Fibroblast of mammary gland (primary cell): ENCODE measurements around the gene GPD1L.

ENCODE experiments used
- DNase-seq: peaks from one replicate; pipeline ENCODE4 v3.0.0-alpha.2; 2010; ENCODE audit warnings: low read depth
- H3K4me3 ChIP-seq: 2 replicates; pipeline ENCODE4 v1.5.1; 2011; ENCODE audit warnings: low read depth, mild to moderate bottlenecking, low read length, moderate library complexity; ENCODE audit not compliant: control insufficient read depth
- TF ChIP-seq, protein P1 (sequence below): conservative IDR thresholded peaks from 2 replicates; pipeline ENCODE4 v1.5.1; 2011; ENCODE audit warnings: low read depth, low read length, inconsistent platforms; ENCODE audit not compliant: control insufficient read depth, insufficient read depth

GPD1L gene

GRCh38 chr3:32123620-32124019 lies 17.2 kb downstream of the GPD1L start:
- no peak for DNase-seq
- no peak overlapping the region for H3K4me3 ChIP-seq
- TF ChIP-seq, protein P1, sequence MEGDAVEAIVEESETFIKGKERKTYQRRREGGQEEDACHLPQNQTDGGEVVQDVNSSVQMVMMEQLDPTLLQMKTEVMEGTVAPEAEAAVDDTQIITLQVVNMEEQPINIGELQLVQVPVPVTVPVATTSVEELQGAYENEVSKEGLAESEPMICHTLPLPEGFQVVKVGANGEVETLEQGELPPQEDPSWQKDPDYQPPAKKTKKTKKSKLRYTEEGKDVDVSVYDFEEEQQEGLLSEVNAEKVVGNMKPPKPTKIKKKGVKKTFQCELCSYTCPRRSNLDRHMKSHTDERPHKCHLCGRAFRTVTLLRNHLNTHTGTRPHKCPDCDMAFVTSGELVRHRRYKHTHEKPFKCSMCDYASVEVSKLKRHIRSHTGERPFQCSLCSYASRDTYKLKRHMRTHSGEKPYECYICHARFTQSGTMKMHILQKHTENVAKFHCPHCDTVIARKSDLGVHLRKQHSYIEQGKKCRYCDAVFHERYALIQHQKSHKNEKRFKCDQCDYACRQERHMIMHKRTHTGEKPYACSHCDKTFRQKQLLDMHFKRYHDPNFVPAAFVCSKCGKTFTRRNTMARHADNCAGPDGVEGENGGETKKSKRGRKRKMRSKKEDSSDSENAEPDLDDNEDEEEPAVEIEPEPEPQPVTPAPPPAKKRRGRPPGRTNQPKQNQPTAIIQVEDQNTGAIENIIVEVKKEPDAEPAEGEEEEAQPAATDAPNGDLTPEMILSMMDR = no peak

DNA sequence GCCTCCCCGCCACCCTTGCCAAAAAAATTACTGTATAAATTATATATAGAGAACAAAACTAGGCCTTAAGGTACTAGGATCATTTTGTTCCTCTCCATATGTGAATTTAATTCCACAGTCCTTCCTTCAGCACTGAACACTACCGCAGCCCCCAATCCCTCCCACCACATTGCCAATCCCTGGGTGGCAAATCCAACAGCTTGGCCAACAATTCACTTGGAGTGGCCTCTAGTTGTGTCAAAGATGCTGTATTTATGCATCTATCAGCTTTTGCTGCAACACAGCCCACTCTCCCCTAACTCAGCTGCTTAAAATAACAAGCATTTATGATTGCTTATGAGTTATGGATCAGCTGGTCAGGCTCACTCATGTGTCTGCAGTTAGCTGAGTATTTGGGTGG lies 18.6 kb downstream of the GPD1L start:
- H3K4me3 ChIP-seq = no peak overlapping the region
- TF ChIP-seq, protein P1 = no peak
- DNase-seq = no peak

DNA sequence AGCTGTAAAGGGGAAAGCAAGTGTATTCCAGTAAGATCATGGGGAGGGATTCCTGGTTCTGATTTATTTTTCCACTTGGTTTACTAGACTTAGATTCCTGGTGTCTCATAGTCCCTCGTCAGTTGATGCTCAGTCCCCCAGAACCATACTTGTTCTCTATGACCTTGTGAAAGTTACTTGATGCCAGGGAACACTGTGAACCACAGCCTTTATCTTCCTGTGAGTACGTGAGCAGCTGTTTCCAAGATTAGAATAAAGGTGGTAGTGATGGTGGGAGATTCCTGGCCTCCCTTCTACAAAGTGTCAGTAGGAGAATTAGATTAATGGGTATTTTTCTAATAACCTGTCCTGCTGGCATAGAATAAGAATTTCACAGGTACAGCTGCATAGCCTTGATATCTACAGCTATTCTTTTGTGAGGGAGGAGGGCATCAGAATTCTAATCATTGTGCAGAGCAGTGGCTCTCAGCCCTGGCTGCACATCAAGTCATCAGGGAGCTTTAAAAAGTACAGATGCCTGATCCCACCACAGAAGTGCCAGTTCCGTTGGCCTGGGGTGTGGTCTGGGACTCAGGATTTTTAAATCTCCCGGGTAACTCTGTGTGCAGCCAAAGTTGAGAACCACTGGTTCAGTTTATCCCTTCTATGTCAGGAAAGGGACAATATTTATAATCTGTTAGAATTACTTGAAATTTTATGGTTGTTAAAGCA lies 20.0 kb downstream of the GPD1L start:
- no peak overlapping the region for H3K4me3 ChIP-seq
- TF ChIP-seq, protein P1 = no peak
- no peak for DNase-seq

GRCh38 chr3:32127219-32127826 lies 20.9 kb downstream of the GPD1L start:
- no peak overlapping the region for H3K4me3 ChIP-seq
- no peak for DNase-seq
- TF ChIP-seq, protein P1 = no peak

DNA sequence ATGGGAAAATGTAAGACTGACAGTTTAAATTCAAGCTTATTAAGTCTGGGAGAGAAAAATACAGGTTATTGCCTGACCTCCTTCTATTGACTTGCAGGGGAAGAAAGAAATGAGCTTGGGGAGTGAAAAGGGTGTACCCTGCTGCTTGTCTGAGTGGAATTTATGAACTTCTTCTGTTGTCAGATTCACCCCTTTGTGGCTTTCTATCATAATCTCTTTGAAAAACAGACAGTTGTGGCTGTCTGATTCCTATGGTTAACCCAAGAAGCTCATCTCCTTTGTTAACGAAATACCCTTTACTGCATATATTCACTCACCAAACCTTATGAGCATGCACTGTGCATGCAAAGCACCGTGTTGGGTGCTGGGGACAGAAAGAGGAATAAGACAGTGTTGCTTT lies 22.5 kb downstream of the GPD1L start:
- no peak overlapping the region for H3K4me3 ChIP-seq
- TF ChIP-seq, protein P1 = no peak

GRCh38 chr3:32129832-32130231 lies 23.4 kb downstream of the GPD1L start:
- H3K4me3 ChIP-seq = no peak overlapping the region
- DNase-seq = no peak
- TF ChIP-seq, protein P1 = no peak

More for the DNA sequence above, 22.5 kb downstream of the GPD1L start:
- no peak for DNase-seq
